GM15510 (cell line): Measurements from ENCODE around the gene CACNA1H.

Source experiments
- POLR2A ChIP-seq: IDR thresholded peaks from 3 replicates; pipeline ENCODE4 v1.6.1; 2011; ENCODE audit warnings: borderline replicate concordance; ENCODE audit not compliant: insufficient read length; ENCODE audit errors: extremely low read depth

Gene CACNA1H

GRCh38 chr16:1167276-1168107, 14.6 kb downstream of the CACNA1H start:
- TF ChIP-seq POLR2A, result no peak

- TF ChIP-seq POLR2A, result no peak
Measured at GRCh38 chr16:1168837-1169236, 15.9 kb downstream of the CACNA1H start.

- no peak for TF ChIP-seq POLR2A
Measured at GRCh38 chr16:1169285-1170075, 16.6 kb downstream of the CACNA1H start.

- no peak for TF ChIP-seq POLR2A
Measured at GRCh38 chr16:1170076-1170418, 17.1 kb downstream of the CACNA1H start.

- no peak for TF ChIP-seq POLR2A
Measured at GRCh38 chr16:1171001-1171400, 18.1 kb downstream of the CACNA1H start.

DNA sequence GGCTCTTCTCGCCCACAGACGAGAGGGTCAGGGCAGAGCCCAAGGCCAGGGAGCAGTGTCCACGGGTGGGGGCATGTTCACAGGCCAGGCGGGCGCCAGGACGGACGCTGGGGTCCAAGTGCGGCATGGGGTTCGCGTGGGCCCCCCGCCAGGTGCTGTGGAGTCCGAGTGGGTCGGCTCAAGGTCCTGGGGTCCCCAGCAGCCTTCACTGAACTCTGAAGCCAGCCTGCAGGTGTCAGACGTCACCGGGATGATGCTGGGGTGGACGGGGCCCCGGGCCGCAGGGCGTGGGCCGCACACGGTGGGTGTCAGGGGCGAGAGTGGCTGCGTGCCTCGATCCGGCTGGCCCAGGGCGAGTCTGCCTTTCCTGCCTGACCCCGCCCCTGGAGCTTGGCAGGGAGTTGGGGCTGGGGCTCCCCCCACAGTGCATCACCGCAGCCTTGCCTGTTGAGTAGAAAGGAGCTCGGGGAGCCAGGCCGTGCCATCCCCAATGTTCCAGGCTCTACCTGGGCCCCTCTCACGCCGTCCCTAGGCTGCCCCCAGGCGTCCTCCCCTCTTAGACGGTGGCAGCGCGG, 19.0 kb downstream of the CACNA1H start:
- TF ChIP-seq POLR2A, result no peak

DNA sequence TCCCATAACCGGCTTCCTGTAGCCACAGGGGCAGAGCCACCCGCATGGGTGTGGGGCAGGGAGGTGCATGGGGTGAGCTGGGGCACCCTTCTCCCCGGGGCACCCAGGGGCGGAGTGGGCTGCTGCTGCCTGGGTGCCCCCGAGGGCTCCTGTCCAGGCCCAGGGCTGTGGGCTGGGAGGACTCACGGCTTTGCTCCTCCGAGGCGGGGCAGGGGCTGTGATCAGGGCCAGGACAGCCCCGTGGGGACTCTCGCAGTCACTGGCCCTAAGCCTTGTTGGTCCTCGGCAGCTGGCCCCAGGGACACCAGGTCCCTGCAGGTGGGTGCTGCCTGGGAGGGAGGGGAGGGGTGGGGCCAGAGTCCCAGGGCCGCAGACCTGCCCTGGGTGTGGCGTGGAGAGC, 19.7 kb downstream of the CACNA1H start:
- no peak for TF ChIP-seq POLR2A

DNA sequence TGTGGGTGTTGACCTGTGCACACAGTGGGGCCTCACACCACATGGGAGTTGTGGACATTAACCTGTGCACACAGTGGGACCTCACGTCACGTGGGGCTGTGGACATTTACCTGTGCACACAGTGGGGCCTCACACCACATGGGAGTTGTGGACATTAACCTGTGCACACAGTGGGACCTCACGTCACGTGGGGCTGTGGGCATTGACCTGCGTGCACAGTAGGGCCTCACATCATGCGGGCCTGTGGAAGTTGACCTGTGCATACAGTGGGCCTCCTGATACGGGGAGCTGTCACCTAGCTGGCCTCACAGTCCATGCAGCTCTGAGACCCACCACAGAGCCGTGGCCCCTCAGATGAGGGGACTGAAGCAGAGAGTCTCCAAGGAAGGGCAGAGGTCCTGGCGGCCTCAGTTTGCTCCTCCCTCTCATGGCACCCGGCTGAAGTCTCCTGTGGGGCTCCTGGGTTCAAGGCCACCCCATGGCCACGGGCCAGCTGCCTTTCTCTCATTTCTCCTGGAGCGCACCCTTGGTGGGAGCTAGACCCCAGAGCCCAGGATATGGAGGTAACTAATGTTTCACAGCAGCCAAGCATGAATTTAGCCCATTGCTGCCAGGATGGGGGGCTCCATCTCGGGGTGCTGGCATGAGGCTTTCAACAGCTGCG, 21.0 kb downstream of the CACNA1H start:
- TF ChIP-seq POLR2A, result no peak

DNA sequence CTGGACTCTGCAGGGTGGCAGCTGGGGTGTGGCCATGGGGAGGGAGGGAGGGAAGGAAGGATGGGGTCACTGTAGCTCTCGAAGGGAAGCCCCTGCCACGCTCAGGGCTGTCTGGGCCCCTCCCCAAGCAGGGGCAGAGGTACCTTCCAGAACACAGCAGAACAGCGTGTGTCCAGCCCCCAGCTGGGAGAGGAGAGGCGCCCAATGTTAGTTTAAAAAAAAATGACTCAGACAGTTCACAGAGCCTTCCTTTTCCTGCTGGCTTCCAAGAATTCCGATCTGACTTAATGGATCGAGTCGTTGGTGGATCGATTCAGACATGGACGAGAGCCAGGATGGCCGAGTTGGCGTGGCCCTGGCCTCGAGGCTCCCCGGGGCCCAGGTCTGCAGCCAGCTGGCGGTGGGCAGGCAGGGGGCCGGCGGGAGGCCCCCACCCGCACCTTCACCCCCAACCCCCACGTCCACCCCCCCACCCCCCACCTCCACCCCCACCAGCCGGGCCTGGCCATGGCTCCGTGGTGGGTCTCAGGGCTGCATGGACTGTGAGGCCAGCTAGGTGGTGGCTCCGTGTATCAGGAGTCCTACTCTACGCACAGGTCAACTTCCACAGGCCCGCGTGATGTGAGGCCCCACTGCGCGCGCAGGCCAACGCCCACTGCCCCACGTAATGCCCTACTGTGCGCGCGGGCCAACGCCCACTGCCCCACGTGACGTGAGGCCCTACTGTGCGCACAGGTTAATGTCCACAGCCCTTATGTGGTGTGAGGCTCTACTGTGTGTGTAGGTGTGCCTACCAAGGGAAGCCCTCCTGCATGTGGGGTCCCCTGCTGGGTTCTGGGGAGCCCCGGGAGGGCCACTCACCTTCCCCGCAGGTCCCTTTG, 21.8 kb downstream of the CACNA1H start:
- TF ChIP-seq POLR2A, result no peak

DNA sequence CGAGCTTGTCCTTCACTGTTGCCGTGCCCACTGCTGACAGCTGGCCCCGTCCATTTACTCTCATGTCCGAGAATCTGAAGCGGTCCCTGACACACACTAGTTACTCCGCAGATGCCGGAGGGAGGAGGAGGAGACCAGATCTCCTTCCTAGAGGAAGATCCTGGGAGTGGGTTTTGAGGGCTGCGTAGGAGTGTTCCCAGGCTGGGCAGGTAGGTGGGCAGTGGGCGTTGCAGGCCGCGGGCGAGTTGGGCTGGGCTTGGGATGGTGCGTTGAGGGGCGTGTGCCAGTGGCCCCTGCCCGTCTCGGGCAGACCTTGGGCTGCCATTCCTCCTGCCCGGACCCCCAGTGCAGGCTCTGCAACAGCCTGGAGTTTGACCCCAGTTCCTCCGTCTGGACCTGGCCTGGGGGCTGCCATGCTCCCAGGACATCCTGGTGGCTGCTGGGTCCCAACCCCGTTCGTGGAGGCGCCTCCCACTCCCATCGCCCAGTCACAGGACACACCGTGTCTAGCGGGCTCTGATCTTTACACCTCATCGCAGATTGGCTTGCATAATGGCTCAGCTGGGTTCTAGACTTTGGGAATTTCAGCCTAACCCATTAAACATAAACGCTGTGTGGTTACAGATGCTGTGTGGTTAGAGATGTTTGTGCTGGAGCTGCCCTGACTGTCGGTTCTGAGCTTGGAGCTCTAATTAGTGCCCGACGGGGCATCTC, 22.8 kb downstream of the CACNA1H start:
- no peak for TF ChIP-seq POLR2A

- TF ChIP-seq POLR2A, result no peak
Measured at GRCh38 chr16:1176280-1176897, 23.5 kb downstream of the CACNA1H start.

GRCh38 chr16:1177053-1177452, 24.1 kb downstream of the CACNA1H start:
- no peak for TF ChIP-seq POLR2A

- TF ChIP-seq POLR2A, result no peak
Measured at GRCh38 chr16:1177750-1178149, 24.8 kb downstream of the CACNA1H start.
